Activated CD4-positive, alpha-beta T cell treated with anti-CD3 and anti-CD28 coated beads, Interleukin-2, amount 50 U/mL, for 24 hours (primary cell): ENCODE data around the gene CTRB2.
A peak's percentile ranks its signal among the peaks of the same experiment; 100 is the strongest.
"Not testable (repeated sequence)": the region's sequence is repeated elsewhere in the genome, so short reads cannot be mapped to it uniquely, and the experiment has no call there.

Source experiments
- DNase-seq, 2 donors: peaks; one replicate each; pipeline ENCODE4 v3.0.0-alpha.2; 2020; ENCODE audit warnings: low read depth in 1 of 2, low spot score in 1 of 2

The CTRB2 gene

GRCh38 chr16:75227361-75228142 lies 20.6 kb upstream of the CTRB2 start:
- no peak for DNase-seq

DNA sequence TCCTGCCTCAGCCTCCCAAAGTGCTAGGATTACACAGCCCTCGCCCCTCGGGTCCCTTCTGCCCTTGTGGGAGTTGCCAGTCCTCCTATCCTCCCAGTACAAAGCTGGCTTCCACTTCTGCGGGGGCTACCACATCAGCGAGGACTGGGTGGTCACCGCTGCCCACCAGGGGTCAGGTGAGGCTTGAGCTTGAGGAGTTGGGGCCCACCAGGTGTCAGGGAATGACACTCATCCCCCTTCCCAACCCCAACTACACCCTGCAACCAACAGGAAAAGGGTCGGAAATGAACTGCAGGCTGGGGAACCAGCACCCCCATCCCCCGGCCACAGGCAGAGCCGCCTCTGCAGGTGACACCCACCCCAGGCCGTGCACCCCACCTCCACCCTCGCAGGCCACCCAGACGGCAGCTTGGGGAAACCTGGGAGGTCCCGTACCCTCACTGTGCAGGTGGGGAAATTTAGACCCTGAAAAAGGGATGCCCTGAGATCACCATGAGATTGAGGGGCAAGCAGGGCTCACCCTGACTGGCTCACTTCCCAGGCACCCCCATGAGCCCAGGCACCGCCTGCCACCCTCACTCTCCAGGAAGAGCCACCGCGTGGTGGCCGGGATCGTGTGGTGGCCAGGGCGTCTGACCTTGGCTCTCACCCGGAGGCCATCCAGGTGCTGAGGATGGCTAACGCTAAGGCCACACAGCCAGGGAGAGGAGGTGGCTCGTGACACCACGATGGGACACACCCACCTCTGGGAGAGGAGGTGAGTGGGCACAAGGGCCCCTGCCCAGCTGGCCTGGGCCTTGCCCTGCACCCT lies 19.8 kb upstream of the CTRB2 start:
- DNase-seq = no peak

DNA sequence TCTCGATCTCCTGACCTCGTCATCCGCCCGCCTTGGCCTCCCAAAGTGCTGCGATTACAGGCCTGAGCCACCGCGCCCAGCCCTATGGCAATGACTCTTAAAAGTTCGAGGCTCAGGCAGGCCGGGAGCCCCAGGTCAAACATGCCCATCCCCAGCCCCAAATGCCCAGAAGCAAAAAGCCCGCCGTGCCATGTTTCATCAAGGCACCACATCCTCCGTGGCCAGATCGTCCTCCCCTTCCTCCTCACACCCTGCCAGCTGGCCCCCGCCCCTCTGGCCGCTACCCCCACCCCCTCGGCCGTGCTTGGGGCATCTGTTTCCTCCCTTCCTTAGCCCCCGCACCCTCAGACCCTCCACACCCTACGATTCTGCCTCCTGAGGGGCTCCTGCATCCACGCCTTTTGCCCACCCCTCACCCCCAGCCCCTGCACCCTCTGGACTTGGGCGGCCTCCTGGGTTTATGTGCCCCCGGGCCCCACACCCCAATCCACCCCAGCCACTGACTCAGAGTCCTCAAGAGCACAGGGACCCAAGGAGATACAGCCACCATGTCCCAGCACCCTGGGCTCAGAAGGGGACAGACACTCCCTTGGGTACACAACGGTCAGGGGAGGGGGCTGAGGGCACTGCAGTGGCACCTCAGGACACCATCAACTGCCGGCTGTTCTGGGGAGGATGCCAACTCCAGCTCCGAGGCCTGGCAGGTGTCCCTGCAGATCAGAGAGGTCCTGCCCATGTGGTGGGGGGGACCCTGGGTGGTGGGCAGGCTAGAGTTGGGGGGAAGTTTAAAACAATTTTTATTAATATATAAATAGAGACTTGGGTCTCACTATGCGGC lies 18.9 kb upstream of the CTRB2 start:
- DNase-seq = no peak

GRCh38 chr16:75225092-75225491 lies 18.1 kb upstream of the CTRB2 start:
- no peak for DNase-seq

- DNase-seq = no peak
Measured at GRCh38 chr16:75224306-75225082, 17.5 kb upstream of the CTRB2 start.

GRCh38 chr16:75223129-75223528 lies 16.2 kb upstream of the CTRB2 start:
- DNase-seq = not testable (repeated sequence)

DNA sequence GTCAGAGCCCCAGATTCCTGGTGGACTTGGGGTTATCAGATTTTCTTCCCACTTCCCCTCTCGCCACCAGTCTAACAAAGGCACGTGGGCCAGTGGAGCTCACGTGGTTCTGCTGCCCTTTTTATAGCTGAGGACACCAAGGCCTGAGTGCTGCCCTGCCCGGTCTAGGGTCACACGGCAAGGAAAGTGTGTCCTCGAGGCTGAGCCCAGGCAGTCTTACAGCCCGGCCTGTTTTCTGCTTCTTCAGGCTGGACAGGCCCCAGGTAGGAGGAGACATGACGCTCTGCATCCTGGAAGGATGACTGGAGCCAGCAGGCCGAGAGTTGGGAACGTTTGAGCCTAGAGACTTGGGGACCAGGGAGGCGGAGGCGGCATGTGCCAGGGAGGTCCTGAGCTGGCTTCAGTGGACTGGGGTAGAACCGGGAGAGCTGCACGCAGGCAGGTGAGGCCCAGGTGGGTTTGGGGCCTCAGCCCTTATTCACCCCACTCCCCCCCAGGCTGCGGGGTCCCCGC lies 15.4 kb upstream of the CTRB2 start:
- DNase-seq = no peak

DNA sequence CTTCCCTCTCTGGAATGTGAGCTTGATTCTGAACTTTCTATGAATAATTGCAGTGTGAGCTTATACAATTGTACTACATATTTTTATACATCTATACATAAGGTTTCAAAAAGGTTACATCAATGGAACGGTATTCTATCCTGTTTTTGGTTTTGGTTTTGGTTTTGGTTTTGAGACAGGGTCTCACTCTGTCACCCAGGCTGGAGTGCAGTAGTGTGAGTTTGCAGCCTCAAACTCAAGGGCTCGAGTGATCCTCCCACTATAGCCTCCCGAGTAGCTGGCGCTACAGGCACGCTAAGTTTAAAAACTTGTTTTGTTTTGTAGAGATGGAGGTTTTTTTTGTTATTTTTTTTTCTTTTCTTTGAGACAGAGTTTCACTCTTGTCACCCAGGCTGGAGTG lies 12.9 kb upstream of the CTRB2 start:
- DNase-seq = peak in 1 of 2 donors; percentile 33

DNA sequence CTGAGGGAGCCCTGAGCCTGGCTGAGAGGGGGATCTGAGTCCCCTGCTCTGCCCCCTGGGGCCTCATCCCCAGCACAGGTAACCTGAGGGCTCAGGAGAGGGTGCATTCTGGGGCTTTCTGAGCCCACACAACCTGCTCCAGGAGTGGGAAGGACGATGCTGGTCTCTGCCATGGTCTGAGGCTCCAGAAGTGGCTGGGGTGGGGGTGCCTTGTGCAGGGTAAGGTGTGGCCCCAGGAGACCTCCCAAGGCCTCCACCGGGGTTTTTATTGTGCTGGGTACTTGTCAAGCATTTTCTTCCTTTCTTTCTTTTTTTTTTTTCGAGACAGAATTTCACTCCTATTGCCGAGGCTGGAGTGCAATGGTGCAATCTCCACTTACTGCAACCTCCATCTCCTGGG lies 12.1 kb upstream of the CTRB2 start:
- DNase-seq = no peak

DNA sequence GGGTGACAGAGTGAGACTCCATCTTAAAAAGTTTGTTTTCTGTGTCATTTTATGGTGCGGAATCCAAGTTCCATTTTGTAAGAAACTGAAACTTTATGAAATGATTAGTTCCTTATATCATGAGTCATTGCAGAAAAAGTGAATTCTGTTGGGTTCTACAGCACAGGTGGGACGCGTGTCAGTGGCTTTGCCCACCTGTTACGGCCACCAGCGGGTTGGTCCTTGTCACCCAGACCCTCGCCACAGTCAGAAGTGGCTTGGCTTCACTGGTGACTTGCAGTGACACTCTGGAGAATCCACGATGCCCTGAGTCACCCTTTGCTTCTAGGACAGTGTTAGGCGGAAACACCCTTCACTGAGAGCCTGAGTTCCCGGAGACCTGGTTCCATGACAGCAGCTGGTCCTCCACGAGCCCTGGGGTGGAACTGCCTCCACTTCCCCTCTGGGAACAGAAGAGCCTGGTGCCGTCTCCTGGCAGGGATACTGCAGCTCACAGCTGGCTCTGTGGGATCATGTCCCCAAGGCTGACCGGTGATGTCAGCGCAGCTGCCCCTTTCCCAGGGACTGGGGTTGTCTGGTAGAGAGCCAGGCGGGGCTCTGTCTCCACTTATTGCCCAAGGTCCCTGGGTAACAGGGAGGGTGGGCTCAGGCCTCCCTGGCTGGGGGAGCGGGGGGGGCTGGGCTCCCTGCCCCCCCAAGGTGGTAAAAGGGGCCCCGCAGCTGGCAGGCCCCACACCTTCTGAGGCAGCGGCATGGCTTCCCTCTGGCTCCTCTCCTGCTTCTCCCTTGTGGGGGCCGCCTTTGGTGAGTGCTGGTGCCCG lies 11.5 kb upstream of the CTRB2 start, which contains the start of gene CTRB1:
Gene CTRB1, plus strand, starts transcription at position 733 of the 821 bp plus-strand sequence. Its CDS starts 20 bp downstream, at position 753.
- DNase-seq = no peak

- DNase-seq = no peak
Measured at GRCh38 chr16:75217389-75217851, 10.5 kb upstream of the CTRB2 start.

- DNase-seq = no peak
Measured at GRCh38 chr16:75216576-75216975, 9.6 kb upstream of the CTRB2 start.

DNA sequence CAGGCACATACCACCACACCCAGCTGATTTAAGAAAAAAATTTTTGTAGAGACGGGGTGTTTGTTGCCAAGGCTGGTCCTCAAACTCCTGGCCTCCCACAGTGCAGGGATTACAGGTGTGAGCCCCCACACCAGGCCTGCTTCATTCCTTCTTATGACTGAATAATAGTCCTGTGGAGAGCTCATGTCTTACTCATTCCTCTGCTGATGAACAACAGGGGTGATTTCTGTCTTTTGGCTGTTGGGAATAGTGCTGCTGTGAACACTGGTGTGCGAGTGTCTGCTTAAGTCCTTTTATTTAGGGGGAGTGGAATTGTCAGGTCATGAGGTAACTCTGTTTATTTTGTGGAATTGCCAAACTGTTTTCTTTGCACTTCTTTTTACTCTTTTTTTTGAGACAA lies 9.2 kb upstream of the CTRB2 start:
- DNase-seq = no peak

DNA sequence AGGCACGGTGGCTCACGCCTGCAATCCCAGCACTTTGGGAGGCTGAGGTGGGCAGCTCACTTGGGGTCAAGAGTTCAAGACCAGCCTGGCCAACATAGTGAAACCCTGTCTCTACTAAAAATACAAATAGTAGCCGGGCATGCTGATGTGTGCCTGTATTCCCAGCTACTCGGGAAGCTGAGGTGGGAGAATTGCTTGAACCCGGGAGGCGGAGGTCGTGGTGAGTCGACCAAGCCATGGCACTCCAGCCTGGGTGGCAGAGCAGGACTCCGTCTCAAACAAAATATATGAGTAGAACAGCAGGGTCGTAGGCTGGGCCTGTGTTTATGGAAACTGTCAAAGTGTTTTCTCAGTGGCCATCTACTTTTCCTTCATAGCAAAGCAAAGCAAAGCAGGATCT lies 4.3 kb upstream of the CTRB2 start:
- DNase-seq = not testable (repeated sequence)

GRCh38 chr16:75209944-75210343 lies 3.0 kb upstream of the CTRB2 start:
- DNase-seq = no peak

- not testable (repeated sequence) for DNase-seq
Measured at GRCh38 chr16:75209514-75209913, 2.6 kb upstream of the CTRB2 start.

- DNase-seq = no peak
Measured at GRCh38 chr16:75208861-75209505, 2.0 kb upstream of the CTRB2 start.

GRCh38 chr16:75208242-75208825 lies 1.4 kb upstream of the CTRB2 start:
- no peak for DNase-seq

GRCh38 chr16:75207831-75208230 lies 870 bp upstream of the CTRB2 start:
- no peak for DNase-seq
